HUES64 (cell line): ENCODE measurements around the gene FAM151B.

Source experiments
- H3K27ac ChIP-seq: 2 replicates; pipeline ENCODE4 v1.7.0; 2013; ENCODE audit warnings: low read depth, low read length, inconsistent platforms
- H3K27me3 ChIP-seq: 2 replicates; pipeline ENCODE4 v1.6.1; 2013; ENCODE audit warnings: mild to moderate bottlenecking, low read length; ENCODE audit not compliant: insufficient read depth
- H3K36me3 ChIP-seq: 2 replicates; pipeline ENCODE4 v1.6.1; 2013; ENCODE audit warnings: mild to moderate bottlenecking, low read length; ENCODE audit not compliant: insufficient read depth
- H3K4me1 ChIP-seq: 2 replicates; pipeline ENCODE4 v1.6.1; 2013; ENCODE audit warnings: mild to moderate bottlenecking, low read length, moderate library complexity; ENCODE audit not compliant: insufficient read depth
- H3K4me3 ChIP-seq: 2 replicates; pipeline ENCODE4 v1.5.1; 2013; ENCODE audit warnings: mild to moderate bottlenecking, low read length, moderate library complexity
- H3K9ac ChIP-seq: 2 replicates; pipeline ENCODE4 v1.6.1; 2013; ENCODE audit warnings: mild to moderate bottlenecking, low read depth, low read length
- H3K9me3 ChIP-seq: 2 replicates; pipeline ENCODE4 v1.6.1; 2013; ENCODE audit warnings: low read depth, low read length; ENCODE audit not compliant: insufficient read depth
- WGBS: fragments of 150-250, 120-280 bp; methylation state at CpG from one replicate; pipeline ENCODE4 v1.1.7; 2013; ENCODE audit warnings: missing lambda C conversion rate; 5-methylcytosine and 5-hydroxymethylcytosine counted together

Gene FAM151B

GRCh38 chr5:80588858-80589540 lies 101.1 kb downstream of the FAM151B start:
- no peaks in the 10 kb centered on the region for H3K9me3 ChIP-seq
- 91% methylated on average over 8 of the region's 8 CpGs for WGBS

GRCh38 chr5:80590766-80591165 lies 102.9 kb downstream of the FAM151B start:
- no peaks in the 10 kb centered on the region for H3K36me3 ChIP-seq

More at GRCh38 chr5:80588858-80589540, 101.1 kb downstream of the FAM151B start:
- H3K36me3 ChIP-seq: no peaks in the 10 kb centered on the region
- H3K9ac ChIP-seq: no peak overlapping the region
- no peaks in the 10 kb centered on the region for H3K27me3 ChIP-seq
- H3K4me3 ChIP-seq: no peak overlapping the region
- H3K4me1 ChIP-seq: no peaks in the 10 kb centered on the region
- H3K27ac ChIP-seq: no peak overlapping the region

GRCh38 chr5:80591352-80591751 lies 103.5 kb downstream of the FAM151B start:
- Histone ChIP-seq H3K4me3 (no peak overlapping the region), H3K9ac (no peak overlapping the region), H3K36me3 (no peaks in the 10 kb centered on the region), H3K4me1 (no peaks in the 10 kb centered on the region), H3K9me3 (no peaks in the 10 kb centered on the region), H3K27me3 (no peaks in the 10 kb centered on the region), H3K27ac (no peak overlapping the region)
- WGBS: 86% methylated on average over 3 of the region's 3 CpGs

More at GRCh38 chr5:80590766-80591165, 102.9 kb downstream of the FAM151B start:
- Histone ChIP-seq H3K4me3 (no peak overlapping the region), H3K4me1 (no peaks in the 10 kb centered on the region), H3K9ac (no peak overlapping the region), H3K27ac (no peak overlapping the region), H3K9me3 (no peaks in the 10 kb centered on the region), H3K27me3 (no peaks in the 10 kb centered on the region)
- 89% methylated on average over 5 of the region's 5 CpGs for WGBS

- Histone ChIP-seq H3K36me3 (no peaks in the 10 kb centered on the region), H3K9ac (no peak overlapping the region), H3K4me3 (no peak overlapping the region), H3K4me1 (no peaks in the 10 kb centered on the region), H3K27ac (no peak overlapping the region), H3K9me3 (no peaks in the 10 kb centered on the region), H3K27me3 (no peaks in the 10 kb centered on the region)
- WGBS: 90% methylated on average over 1 of the region's 1 CpG
Observed at GRCh38 chr5:80592105-80592504, 104.2 kb downstream of the FAM151B start.
